GM06990 (cell line): ENCODE results near the gene FABP3.

Source experiments
- DNase-seq: peaks from one replicate; pipeline ENCODE4 v3.0.0-alpha.2; 2011; ENCODE audit not compliant: insufficient read length; ENCODE audit errors: extremely low read depth
- H3K27me3 ChIP-seq: replicated peaks from 2 replicates; pipeline ENCODE4 v1.6.0; 2011; ENCODE audit warnings: low read length; ENCODE audit not compliant: control insufficient read depth, insufficient read depth
- H3K36me3 ChIP-seq: 2 replicates; pipeline ENCODE4 v1.5.1; 2011; ENCODE audit warnings: low read length; ENCODE audit not compliant: control insufficient read depth, insufficient read depth
- H3K4me3 ChIP-seq: replicated peaks from 2 replicates; pipeline ENCODE4 v1.5.1; 2011; ENCODE audit warnings: low read depth, mild to moderate bottlenecking, control low read depth, low read length
- TF ChIP-seq, protein P1 (sequence below): IDR thresholded peaks from 2 replicates; pipeline ENCODE4 v1.5.1; 2011; ENCODE audit warnings: low read length, control low read depth, mild to moderate bottlenecking, inconsistent platforms; ENCODE audit not compliant: insufficient read depth, poor library complexity, severe bottlenecking

FABP3 gene

DNA sequence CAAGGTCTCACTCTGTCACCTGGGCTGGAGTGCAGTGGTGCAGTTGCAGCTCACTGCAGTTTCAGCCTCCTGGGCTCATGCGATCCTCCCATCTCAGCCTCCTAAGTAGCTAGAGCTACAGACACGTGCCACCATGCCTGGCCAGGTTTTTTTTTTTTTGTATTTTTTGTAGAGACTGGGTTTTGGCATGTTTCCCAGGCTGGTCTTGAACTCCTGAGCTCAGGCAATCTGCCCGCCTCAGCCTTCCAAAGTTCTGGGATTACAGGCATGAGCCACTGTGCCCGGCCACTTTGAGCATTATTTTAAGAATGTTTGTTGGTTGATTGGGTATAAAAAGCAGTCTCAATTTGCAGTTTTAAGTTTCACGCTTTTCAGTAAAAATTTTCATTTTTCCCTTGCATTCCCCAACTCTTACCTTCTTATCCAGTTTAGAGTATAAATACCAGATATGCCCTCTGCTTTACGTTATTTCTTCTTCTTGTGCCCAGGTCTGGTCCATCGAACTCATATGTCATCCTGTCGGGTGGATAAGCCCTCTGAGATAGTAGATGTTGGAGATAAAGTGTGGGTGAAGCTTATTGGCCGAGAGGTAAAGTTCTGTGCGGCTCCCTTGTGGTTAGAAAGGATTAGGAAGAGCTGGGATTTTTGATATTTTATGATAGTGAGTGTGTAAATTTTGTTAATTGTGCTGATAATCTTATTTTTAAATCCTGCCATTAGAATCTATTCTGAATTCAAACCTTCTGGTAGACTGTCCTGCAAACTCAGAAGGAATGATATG lies 36.0 kb downstream of the FABP3 start:
- no peaks in the 10 kb centered on the region for H3K36me3 ChIP-seq
- no peak overlapping the region for H3K4me3 ChIP-seq
- DNase-seq: no peak
- no peaks in the 10 kb centered on the region for H3K27me3 ChIP-seq
- TF ChIP-seq, protein P1, sequence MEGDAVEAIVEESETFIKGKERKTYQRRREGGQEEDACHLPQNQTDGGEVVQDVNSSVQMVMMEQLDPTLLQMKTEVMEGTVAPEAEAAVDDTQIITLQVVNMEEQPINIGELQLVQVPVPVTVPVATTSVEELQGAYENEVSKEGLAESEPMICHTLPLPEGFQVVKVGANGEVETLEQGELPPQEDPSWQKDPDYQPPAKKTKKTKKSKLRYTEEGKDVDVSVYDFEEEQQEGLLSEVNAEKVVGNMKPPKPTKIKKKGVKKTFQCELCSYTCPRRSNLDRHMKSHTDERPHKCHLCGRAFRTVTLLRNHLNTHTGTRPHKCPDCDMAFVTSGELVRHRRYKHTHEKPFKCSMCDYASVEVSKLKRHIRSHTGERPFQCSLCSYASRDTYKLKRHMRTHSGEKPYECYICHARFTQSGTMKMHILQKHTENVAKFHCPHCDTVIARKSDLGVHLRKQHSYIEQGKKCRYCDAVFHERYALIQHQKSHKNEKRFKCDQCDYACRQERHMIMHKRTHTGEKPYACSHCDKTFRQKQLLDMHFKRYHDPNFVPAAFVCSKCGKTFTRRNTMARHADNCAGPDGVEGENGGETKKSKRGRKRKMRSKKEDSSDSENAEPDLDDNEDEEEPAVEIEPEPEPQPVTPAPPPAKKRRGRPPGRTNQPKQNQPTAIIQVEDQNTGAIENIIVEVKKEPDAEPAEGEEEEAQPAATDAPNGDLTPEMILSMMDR: no peak

DNA sequence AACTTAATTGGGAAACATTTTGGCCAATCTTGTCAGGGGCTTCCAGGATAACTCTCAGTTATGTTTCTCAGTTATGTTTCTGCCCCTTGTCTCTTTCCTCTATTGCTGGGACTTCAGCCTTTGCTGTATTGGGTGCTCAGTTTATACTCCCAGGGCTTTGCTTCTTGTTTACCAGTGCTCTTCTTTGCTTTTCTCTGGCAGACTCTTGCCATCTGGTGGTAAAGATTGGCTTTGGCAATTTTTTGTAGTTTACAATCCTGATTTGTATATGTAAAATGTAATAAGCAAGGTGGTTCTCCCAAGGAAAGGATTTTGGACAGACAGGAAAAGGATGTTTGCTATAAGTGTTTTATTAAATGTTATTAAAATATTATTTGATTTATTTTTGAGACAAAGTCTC lies 37.9 kb downstream of the FABP3 start:
- no peaks in the 10 kb centered on the region for H3K27me3 ChIP-seq
- no peak overlapping the region for H3K4me3 ChIP-seq
- TF ChIP-seq, protein P1: peak; percentile 45
- H3K36me3 ChIP-seq: no peaks in the 10 kb centered on the region
- no peak for DNase-seq

DNA sequence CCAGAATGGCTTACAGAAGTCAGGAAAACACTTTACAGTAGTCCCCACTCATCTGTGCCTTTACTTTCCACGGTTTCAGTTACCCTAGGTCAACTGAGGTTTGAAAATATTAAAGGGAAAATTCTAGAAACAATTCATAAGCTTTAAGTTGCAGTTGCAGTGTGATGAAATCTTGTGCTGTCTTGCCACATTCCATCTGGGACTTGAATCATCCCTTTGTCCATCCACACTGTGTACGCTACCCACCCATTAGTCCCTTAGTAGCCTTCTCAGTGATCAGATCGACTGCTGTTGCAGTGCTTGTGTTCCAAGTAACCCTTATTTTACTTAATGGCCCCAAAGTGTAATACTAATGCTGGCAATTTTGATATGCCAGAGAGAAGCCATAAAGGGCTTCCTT lies 45.5 kb downstream of the FABP3 start:
- H3K36me3 ChIP-seq: peaks cover 2% of the 10 kb centered on the region
- no peaks in the 10 kb centered on the region for H3K27me3 ChIP-seq
- no peak overlapping the region for H3K4me3 ChIP-seq
- TF ChIP-seq, protein P1: no peak
- DNase-seq: no peak

DNA sequence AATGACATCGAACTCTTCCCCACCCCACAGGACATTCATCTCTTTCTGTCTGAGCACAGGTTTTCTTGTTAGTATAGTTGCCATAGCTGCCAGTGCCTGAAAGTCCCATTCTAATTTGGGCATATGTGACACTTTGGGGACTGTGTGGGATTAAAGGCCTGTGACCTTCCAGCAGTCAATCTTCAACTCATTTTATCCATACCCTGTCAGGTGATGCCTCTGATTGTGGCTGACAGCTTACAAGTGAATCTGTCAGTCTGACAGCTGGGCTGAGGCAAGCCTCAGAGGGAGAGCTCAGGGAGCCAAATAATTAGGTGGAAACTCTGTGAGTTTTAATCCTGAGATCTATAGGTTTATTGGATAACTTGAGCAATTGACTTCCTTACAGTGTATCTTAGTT lies 46.4 kb downstream of the FABP3 start:
- H3K36me3 ChIP-seq: peaks cover 2% of the 10 kb centered on the region
- TF ChIP-seq, protein P1: no peak
- DNase-seq: no peak
- no peaks in the 10 kb centered on the region for H3K27me3 ChIP-seq
- H3K4me3 ChIP-seq: no peak overlapping the region

DNA sequence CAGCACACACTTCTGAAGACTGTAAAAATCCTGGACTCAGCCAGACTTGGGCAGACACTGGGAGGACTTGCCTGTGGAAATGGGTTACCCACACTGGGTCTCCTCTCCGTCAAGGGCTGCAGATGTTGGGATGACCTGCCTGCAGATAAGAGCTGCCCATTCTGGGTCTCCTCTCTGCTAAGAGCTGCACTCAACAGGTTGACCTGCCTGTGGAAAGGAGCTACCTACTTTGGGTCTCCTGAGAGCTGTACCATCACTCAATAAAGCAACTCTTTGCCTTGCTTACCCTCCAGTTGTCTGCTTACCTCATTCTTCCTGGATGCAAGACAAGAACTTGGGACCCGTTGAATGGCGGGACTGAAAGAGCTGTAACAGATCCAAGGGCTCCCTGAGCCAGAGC lies 47.9 kb downstream of the FABP3 start:
- H3K4me3 ChIP-seq: no peak overlapping the region
- peaks cover 2% of the 10 kb centered on the region for H3K36me3 ChIP-seq
- DNase-seq: no peak
- no peaks in the 10 kb centered on the region for H3K27me3 ChIP-seq
- TF ChIP-seq, protein P1: no peak
